Stimulated activated CD8-positive, alpha-beta memory T cell treated with anti-CD3 and anti-CD28 coated beads, Interleukin-12 subunit alpha, Interleukin-12 subunit beta, amount 100 ng/mL, for 24 hours (primary cell): ENCODE data around the gene THSD7B.

ENCODE experiments used
- DNase-seq: peaks from one replicate; pipeline ENCODE4 v3.0.0-alpha.2; 2020; ENCODE audit errors: extremely low read depth

THSD7B gene

GRCh38 chr2:137193401-137193800 lies 428.1 kb downstream of the THSD7B start:
- no peak for DNase-seq

GRCh38 chr2:137194111-137194510 lies 428.8 kb downstream of the THSD7B start:
- no peak for DNase-seq

- no peak for DNase-seq
Measured at GRCh38 chr2:137199751-137200150, 434.4 kb downstream of the THSD7B start.

- DNase-seq: no peak
Measured at GRCh38 chr2:137202318-137202717, 437.0 kb downstream of the THSD7B start.

- no peak for DNase-seq
Measured at GRCh38 chr2:137205324-137205723, 440.0 kb downstream of the THSD7B start.

- no peak for DNase-seq
Measured at GRCh38 chr2:137206069-137206468, 440.7 kb downstream of the THSD7B start.

GRCh38 chr2:137207030-137207429 lies 441.7 kb downstream of the THSD7B start:
- no peak for DNase-seq

- no peak for DNase-seq
Measured at GRCh38 chr2:137208431-137208891, 443.1 kb downstream of the THSD7B start.

- no peak for DNase-seq
Measured at GRCh38 chr2:137210039-137210438, 444.7 kb downstream of the THSD7B start.

- DNase-seq: no peak
Measured at GRCh38 chr2:137211761-137212160, 446.4 kb downstream of the THSD7B start.

- DNase-seq: no peak
Measured at GRCh38 chr2:137220438-137220993, 455.2 kb downstream of the THSD7B start.

- DNase-seq: no peak
Measured at GRCh38 chr2:137221797-137222492, 456.6 kb downstream of the THSD7B start.

- no peak for DNase-seq
Measured at GRCh38 chr2:137223722-137224121, 458.4 kb downstream of the THSD7B start.

- DNase-seq: no peak
Measured at GRCh38 chr2:137228566-137228965, 463.2 kb downstream of the THSD7B start.

- DNase-seq: no peak
Measured at GRCh38 chr2:137229834-137230233, 464.5 kb downstream of the THSD7B start.

- DNase-seq: no peak
Measured at GRCh38 chr2:137231628-137232027, 466.3 kb downstream of the THSD7B start.

- no peak for DNase-seq
Measured at GRCh38 chr2:137232076-137232475, 466.7 kb downstream of the THSD7B start.

GRCh38 chr2:137233091-137233490 lies 467.7 kb downstream of the THSD7B start:
- DNase-seq: no peak

- DNase-seq: no peak
Measured at GRCh38 chr2:137237055-137237454, 471.7 kb downstream of the THSD7B start.

GRCh38 chr2:137238065-137238464 lies 472.7 kb downstream of the THSD7B start:
- no peak for DNase-seq

- DNase-seq: no peak
Measured at GRCh38 chr2:137249463-137250130, 484.3 kb downstream of the THSD7B start.

- DNase-seq: no peak
Measured at GRCh38 chr2:137250401-137250800, 485.1 kb downstream of the THSD7B start.

- DNase-seq: no peak
Measured at GRCh38 chr2:137251045-137251444, 485.7 kb downstream of the THSD7B start.
